GM10248 (cell line): ENCODE data around the gene P2RX5.

Experiments used
- CTCF ChIA-PET: fragments of 300-600 bp; sonication (Branson Sonifier 250); formaldehyde crosslinking; extraction: SDS; loops from one replicate; lab custom pipeline; 2021; ENCODE audit warnings: antibody characterized with exemption; lab: Yijun Ruan, JAX
- POLR2A ChIA-PET: fragments of 350-650 bp; sonication (Branson Sonifier 250); formaldehyde crosslinking; extraction: SDS; loops from one replicate; lab custom pipeline; 2020; ENCODE audit warnings: antibody characterized with exemption; lab: Yijun Ruan, JAX
- DNase-seq: peaks from one replicate; pipeline ENCODE4 v3.0.0; 2012; ENCODE audit errors: extremely low spot score
- CTCF ChIP-seq: IDR thresholded peaks from 2 replicates; pipeline ENCODE4 v1.5.1; 2012; ENCODE audit warnings: mild to moderate bottlenecking, low read depth; ENCODE audit errors: extremely low read depth, missing control alignments, control extremely low read depth

The P2RX5 gene

GRCh38 chr17:3626831-3627768 lies 68.9 kb downstream of the P2RX5 start:
- ChIA-PET POLR2A (no interaction called here), CTCF (interaction anchor here (0.7 to 1.9 kb wide), 4 partner anchors 9 to 25 kb away, joined by 3 to 4 read pairs (median 4); partner anchors contain the start of genes CTNS and SHPK)
- TF ChIP-seq CTCF: no peak
- DNase-seq: no peak
